HG02588 (cell line): ENCODE results near the gene DELE1.

ENCODE experiments used
- ATAC-seq: cut with Tn5 transposase; IDR thresholded peaks from one replicate; pipeline ENCODE4 v1.9.1; 2021; ENCODE audit warnings: mild to moderate bottlenecking, moderate library complexity; ENCODE audit not compliant: unreplicated experiment

Gene DELE1, protein sequence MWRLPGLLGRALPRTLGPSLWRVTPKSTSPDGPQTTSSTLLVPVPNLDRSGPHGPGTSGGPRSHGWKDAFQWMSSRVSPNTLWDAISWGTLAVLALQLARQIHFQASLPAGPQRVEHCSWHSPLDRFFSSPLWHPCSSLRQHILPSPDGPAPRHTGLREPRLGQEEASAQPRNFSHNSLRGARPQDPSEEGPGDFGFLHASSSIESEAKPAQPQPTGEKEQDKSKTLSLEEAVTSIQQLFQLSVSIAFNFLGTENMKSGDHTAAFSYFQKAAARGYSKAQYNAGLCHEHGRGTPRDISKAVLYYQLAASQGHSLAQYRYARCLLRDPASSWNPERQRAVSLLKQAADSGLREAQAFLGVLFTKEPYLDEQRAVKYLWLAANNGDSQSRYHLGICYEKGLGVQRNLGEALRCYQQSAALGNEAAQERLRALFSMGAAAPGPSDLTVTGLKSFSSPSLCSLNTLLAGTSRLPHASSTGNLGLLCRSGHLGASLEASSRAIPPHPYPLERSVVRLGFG

DNA sequence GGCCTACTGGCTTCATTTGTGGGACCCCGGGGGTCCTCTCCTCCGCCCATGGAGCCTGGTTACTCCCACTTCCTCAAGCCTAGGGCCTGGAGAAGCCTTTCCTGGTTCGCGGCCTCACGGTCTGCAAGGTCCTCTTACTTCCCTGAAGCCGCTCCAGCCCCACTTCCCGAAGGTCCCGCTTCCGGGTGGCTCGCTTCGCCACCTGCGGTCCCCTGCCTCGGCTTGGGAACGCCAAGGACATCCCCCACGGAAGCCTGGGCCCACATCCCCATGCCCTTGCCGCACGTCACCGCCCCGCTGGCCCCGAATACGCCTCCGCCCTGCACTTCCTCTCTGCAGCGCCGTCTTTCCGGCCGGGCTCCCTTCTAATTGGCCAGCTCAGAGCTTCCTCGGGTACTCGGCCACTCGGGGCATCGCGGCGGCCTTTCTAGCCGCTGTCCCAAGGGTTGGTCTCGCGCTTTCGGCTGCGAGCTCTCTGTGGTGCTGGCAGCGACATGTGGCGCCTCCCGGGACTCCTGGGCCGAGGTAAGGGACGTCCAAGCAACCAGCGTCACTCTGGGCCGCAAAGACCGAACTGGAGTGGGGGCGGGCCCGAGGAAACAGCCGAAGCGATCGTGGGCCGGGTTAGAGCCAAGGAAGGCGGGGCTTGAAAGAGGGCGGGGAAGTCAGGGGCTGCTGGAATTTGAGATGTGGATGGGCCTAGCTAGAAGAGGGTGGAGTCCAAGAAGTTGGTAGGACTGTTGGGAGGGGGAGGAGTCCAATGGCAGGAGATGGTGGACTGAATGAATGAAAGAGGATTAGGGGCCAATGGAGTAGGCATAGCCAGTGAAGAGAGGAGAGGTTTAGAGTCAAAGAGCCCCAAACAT is at the start of gene DELE1:
Gene DELE1, plus strand, starts transcription at position 424 of the 866 bp plus-strand sequence. Its CDS starts 71 bp downstream, at position 495.
- peak; percentile 96 for ATAC-seq

DNA sequence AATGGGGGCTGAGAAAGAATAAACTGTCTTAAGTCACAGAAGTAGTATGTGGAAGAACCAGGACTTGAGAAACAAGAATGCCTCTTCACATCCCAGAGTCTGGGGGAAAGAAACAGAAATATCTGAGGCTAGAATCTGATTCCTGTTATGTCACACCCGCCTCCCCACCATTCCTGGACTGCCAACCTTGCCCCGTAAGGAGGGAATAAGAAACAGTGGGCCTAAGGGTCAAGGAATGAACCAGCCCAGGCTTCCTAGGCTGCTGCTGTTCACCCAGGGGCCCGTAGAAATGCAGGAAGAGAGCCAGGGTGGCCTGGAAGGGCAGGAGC is 49.8 kb upstream of the DELE1 start:
- no peak for ATAC-seq

DNA sequence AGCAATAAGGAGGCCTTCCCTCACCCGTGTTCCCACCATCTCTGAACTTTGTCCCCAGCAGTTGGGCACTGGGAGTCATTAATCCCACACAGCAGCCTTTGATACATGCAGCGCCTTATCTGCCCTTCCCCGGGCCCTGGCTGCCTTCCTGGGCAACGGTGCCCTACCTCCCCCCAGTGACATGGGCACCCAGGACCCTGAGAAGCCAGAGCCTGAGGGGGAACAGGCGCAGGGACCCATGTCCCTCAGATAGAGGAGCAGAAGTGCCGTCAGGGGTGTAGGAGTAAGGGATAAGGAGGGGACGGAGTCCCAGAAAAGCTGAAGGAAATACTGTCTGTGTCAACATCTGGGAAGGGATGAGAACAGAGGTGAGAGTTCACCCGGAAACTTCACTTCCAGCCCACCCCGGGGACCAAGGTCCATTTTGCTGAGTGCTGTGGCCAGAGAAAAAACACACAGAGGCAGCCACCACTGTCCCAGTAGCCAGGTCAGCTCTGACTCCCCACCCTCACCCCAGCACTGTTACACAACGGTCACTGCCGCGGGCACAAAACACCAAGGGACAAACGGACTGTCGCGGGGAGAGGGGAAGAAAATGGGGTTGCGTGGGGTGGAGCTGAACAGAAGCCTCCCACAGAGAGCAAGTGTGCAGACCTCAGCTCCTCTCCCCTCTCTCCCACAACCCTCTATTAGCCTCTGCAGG is 49.3 kb upstream of the DELE1 start:
- ATAC-seq: no peak

DNA sequence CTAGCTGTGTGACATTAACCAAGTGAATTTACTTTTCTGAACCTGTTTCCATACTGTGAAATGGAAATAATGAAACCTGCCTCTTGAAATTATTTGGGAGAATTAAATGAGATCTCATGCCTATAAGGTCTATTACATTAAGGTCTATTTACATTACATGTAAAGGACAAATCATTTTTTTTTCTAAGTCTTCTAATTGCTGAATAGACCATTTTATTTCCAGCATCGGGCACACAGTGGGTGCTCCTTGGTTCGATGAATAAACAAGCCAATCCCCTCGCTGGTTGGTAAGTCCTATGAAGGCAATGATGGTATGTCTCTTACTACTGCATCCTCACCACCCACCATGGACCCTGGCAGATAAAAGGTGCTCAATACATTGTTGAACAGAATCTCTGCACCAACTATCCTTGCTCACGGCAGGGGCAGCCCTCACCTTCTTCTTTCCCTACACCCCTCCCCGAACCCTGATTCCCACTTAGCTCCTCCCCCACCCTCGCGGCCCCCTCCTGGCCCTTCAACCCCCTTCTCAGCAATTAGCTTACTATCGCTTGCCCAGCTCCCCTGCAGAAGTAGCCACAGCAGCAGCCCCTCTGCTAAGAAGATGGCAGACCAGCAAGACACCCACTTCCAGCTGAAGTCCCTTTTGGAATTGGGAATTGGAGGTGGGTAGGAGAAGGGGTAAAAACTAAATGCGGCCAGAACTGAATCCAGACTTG is 48.5 kb upstream of the DELE1 start:
- no peak for ATAC-seq

DNA sequence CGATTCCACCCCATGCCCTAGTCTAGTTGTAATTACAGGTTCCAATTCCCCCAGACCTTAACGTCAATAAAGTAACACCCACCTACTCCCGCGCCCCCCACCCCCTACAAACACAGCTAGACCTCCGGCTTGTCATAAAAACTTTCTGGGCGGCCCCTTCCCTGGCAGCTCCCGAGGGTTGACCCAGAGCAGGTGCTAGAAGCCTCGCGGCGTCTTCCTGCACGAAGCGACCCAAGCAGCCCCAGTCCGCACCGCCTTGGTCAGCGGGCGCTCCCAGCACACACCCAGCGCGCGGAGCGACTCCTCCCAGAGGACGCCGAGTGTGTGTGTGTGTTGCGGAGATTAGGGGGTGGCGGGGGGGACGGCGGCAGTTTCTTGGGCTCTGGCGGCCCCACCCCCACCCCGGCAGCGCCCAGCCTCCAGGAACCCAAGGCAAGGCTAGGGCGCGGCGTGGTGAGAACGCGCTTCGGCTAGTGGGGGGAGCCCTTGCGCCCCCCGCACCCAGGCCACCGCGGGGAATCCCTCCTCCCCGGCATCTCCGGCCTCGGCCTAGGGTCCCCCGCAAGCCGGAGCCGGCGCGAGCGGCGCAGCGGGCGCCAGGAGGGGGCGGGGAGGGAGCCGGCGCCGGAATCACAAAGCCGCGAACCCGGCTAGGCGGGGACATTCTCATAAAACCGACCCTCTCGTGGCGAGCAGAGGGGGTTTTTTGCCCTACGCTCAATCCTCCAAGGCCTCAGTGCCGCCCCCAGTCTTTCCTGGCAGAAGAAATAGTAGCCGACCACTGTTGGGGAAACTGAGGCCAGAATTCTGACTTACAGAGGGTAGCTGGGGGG is 47.7 kb upstream of the DELE1 start:
- no peak for ATAC-seq

DNA sequence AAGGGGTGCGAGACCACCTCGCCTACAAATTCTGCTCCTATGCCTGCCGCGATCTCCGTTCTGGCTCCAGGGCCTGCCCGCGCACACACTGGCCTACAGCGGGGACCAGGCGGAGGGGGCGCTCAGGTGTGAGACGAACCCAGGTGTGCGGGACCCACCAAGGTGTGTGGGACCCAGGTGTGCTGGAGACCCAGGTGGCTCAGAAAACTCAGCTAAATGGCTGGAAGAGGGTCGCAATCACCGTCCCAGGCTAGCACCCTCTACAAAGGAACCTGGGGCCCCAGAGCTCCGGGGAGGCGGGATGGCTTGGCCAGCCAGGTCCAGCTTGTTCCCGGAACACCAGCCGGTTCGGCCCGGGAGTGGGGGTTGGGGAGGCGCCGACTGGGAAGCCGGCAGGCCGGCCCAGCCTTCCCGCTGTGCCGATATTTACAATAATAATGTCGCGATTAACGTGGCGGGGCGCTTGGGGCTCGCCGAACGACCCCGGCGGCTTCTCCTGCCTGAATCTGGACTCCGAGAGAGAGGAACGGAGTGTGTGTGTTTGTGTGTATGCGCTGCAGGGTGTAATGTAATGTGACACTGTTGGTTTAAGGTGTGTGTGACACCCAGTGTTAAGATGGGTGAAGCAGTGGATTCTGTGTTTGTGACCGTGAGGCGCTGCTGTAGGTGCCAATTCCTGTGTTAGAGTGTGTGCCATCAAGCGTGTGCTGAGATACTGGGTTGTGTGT is 46.9 kb upstream of the DELE1 start:
- no peak for ATAC-seq

DNA sequence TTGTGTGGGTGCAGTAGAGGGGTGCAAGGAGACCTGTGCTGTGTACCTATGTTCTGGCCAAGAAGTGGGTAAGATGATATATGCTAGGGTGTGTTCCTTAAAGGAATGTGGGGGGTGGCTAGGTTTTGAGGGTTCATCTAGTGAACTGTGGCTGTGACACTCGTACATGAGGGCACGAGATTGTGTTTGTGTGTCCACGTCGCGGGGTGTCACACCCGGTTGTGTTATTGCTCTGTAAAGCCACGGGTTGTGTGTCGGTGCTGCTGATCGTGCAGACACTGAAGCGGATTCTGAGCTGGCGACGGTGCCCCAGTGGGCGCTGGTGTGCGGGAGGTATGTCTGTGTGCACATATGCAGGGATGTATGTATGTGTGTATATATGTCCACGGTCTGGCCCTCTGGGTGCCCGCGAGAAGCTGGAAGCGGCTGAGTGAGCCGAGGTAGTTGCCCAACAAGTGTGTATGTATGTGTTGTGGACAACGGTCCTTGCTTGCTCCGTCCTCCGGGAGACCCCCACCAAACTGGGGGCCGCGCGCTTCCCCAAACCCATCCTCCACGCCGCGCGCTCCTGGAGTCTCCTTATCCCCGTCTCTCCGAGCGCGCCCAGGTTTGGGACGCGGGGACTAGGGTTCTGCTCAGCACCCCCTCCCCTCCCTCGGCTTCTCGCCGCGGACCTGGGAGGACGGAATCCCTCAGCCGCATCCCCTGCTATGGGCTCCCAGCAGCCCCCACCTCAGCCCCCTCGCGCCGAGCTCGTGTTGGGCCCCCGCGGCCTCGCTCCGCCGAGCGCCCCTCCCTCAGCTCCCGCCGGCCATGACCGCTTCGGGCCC is 46.1 kb upstream of the DELE1 start:
- no peak for ATAC-seq

DNA sequence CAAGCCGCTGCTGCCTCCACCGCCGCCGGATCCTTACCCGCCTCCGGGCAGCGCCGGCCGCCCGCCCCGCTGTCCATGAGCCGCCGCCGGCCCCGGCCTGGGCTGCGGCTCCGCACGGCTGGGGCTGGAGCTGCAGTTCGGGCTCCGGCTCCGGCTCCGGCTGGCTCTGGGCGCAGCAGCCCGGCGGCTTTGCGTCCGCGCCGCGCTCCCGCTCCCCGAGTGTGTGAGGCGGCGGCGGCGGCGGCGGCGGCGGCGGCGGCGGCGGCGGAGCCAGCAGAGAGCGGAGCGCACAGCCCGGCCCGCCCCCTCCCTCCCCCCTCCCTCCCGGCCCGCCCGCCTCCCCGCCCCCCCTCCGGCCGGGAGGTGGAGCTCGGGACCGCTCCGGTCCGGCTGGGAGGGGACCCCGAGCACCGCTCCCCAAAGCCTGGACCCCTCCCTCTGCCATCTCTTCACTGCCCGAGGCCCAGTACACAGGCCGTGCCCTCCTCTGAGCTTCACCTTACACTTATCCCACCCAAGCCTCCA is 45.4 kb upstream of the DELE1 start, which contains the start of gene PCDH1:
Gene PCDH1, minus strand, starts transcription at position 225 of the 525 bp plus-strand sequence. Its CDS starts 148 bp downstream, at position 77.
- ATAC-seq: no peak

DNA sequence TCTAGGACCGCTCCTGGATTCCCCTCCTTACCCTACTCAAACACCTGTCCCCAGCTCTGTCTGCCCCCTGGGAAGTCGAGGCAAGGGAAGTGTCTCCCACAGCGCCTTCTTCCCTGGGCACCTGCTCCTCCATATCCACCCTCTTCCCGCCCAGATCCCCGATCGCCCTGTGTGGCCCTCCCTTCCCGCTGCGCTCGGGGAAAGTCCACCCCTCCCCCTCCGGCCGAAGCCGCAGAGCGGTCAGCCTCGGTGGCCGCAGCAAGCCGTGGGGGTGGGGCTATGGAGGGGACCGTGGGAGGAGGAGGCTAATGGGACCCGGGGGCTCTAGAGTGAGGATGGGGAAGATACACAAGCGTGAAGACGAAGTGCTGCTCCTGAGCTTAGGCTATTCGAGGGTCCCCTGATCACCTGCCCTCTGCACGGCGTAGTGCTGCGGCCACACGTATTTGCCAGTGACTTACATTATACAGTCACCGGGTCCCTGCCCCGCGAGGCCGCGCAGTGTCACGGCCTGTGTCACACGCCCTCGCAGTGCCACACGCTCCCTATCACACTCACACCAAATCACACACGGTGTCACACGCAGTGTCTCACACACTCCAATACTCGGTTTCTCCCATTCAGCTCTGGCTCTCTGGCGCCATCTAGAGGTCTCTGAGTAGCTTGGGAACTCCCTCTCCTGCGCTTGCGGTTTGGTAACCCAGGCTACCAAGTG is 44.8 kb upstream of the DELE1 start:
- ATAC-seq: peak; percentile 89

DNA sequence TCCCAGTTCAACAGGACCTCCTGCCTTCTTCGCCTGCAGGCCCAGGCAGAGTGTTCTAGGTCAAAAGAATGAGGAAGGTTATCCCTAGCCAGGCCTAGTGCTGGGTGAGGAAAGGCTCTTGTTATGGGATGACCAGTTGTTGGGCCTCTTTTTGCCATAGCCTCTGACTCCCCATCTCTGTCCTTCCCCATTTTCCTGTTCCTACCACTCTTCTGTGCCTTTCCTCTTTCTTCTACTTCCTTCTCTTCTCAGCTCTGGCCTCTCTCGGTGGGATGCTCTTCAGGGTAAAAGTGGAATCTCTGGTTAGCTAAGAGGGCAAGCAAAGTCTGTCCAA is 44.3 kb upstream of the DELE1 start:
- ATAC-seq: no peak

DNA sequence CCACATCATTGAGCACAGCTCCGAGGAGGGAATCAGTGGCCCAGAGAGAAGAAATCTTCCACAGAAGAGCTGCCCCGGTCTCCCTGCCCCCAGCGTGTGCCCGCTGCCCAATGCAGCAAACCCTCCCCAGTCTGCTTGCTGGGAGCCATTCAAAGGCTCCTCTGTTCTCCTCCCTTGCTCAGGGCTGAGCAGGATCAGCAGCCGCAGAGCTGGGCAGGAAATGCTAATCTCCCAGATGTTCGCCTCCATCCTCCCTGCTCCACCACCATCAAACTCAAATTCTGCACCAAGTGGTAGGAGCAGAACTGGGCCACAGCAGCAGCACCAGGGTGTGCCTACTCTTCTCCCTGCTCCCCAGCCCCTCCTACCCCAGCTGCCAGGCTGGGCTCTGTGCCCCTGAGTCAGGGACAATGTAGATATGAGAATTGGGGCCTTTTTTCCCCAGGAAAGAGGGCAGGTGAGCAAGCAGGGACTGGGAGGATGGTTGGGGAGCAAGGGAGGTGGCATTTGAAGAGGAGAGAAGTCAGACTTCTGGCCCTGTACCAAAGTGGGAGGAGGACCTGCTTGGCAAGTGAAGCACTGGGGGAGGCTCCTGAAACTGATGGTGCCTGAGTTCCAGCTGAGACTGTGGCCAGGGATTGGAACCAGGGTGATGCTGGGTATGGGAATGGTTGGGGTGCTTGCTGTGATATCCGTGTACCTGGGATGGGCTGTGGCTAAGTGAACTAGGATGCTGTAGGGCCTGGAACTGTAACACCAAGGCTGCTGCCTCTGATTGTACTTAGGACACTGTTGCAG is 43.5 kb upstream of the DELE1 start:
- ATAC-seq: no peak

DNA sequence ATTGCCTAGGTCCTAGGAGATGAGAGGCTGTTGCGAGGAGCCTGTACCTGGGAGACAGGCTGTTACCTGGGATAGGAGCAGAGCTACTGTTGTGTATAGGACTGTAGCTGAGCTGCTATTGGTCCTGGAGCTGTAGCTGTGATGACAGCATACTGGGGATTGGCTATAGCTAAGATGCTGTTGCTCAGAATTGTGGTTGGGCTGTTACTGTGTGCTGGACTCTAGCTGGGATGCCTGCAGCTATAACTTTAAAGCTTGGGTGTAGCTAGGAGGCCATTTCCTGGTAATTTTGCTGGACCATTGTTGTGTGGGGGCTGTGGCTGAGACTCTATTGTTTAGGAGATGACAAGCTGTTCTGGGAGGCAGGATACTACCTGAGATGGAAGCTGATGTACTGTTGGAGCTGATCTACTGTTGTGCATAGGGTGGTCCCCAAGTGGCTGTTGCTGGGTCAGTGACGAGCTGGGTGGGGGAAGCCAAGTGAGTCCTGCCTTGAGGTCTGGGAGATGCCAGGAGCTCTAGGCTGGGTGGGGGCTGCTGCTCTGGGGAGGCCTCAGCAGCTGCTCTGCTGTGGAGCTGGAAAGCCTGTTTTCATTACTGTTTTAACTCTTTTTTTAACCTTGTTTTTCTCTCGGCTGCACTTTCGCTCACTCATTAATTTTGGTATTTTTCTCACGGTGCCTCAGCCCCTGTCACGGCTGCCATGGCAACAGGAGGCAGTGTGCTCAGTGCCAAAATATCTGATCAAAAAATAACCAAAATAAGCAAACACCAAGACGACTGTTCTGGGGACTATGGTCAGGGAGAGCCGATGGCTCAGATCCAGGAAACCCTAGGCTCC is 42.5 kb upstream of the DELE1 start:
- no peak for ATAC-seq

DNA sequence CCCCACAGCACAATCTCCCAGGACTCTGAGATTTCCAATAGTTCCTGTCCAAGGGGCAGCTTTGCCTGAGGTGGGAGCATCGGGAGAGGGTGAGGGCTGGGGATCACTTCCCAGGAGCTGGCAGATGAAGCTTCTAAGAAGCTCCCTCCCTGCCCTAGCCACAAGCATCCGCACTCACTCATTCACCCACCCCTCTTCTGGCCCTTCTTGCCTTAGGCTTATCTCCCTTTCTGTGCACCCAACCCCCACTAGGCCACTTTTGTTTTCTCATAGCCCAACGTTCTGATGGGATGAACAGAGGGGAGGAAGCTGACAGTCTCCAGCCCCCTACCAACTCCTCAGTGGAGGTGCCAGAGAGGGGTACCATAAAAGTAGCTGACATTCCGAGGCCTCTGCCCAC is 41.8 kb upstream of the DELE1 start:
- ATAC-seq: no peak

DNA sequence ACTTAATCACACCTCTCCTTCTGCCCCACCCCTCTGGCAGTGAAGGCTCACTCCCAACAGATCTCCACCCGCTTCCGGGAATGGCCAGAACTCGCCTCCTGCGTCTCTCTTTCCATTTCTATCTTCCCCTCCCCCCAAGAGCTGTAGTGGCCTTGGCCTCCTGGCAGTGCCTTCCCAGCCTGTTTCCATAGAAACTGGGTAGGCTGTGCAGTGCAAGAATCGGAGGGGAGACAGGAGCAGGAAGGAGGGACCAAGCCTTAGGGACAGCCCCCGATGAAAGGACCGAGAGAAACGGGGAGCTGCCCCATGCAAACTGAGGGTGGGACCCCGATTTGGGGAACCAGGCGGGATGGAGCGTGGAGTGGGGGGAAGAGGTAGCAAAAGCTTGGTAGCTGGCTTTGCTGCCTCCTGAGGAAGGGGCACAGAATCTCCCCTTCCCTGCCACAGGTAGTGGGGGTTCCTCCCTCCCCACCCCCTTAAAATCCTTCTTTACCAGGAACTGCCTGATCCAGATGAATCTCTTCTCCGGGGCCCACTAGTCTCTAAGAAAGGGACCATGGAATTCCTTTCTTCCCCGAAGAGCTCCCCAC is 41.0 kb upstream of the DELE1 start:
- ATAC-seq: no peak

DNA sequence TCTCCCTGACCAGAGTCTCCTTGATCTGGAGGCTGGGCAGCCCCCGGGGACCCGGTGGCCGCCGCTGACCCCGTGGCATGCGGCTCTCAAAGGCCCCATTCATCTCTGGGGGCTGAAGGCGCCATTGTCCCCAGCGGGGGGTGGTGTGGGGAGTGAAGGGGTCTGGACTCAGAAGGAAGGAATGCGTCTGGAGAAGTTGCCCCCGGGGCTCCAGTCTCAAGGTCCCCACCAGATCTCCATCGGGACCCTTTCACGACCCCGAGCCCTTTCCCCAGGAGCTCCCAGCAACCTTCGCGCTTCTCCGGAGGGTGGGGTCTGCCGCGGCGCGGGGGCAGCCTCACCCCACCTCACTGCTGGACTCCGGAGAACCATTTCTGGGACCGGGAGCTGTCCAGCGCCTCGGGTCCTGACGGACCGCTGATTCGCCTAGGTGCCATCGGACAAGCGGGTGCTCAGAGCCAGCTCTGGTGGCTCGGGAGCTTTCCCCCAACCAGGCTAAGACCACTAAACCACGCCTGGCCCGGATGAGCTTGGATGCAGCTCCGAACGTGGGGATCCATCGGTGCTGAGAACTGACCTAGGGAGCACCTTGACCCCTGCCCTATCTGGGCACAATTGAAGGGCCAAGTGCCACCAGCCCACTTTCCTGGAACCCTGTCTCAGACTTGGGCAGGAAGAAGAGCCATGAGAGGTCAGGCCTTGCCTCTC is 40.3 kb upstream of the DELE1 start:
- ATAC-seq: no peak
